IMR-90 (cell line): ENCODE data around the gene TRAF3IP1. TPM values are rescaled to one million over a fixed set of nuclear protein-coding genes. Genes with fewer than 3 reads are reported as not detected.

ENCODE experiments used
- ATAC-seq: fragments of 200-7000 bp; cut with Tn5 transposase; 2 replicates; pipeline ENCODE4 v1.9.1; 2020; ENCODE audit warnings: low read depth, mild to moderate bottlenecking, moderate library complexity
- BruUV-seq: library from RNA; stranded (reverse); fragments of 400-500 nt; replicated peaks from 2 replicates; lab custom pipeline; 2021; lab: Mats Ljungman, UMichigan
- CTCF ChIA-PET: fragments of 300-600 bp; formaldehyde crosslinking; extraction: SDS; loops from one replicate; lab custom pipeline; 2021; ENCODE audit warnings: antibody characterized with exemption; lab: Yijun Ruan, JAX
- POLR2A ChIA-PET: fragments of 300-600 bp; sonication (Branson Sonifier 250); formaldehyde crosslinking; loops from one replicate; lab custom pipeline; 2022; ENCODE audit warnings: antibody characterized with exemption; ENCODE audit not compliant: unreplicated experiment; lab: Charles Lee
- DNase-seq: peaks from one replicate; pipeline ENCODE4 v3.0.0; 2013
- H2AFZ ChIP-seq: replicated peaks from 2 replicates; pipeline ENCODE3; 2013; ENCODE audit warnings: low read length, mild to moderate bottlenecking; ENCODE audit not compliant: poor library complexity
- H2AK5ac ChIP-seq: 2 replicates; pipeline ENCODE4 v1.6.1; 2013; ENCODE audit warnings: low read depth, low read length, inconsistent platforms
- H2AK9ac ChIP-seq: replicated peaks from 2 replicates; pipeline ENCODE3; 2013; ENCODE audit warnings: mild to moderate bottlenecking, low read depth, low read length, moderate library complexity; ENCODE audit not compliant: poor library complexity
- H2BK120ac ChIP-seq: 2 replicates; pipeline ENCODE4 v1.6.1; 2013; ENCODE audit warnings: low read depth, low read length, inconsistent platforms
- H2BK15ac ChIP-seq: 3 replicates; pipeline ENCODE4 v1.6.1; 2013; ENCODE audit warnings: low read depth, low read length, inconsistent platforms
- H2BK20ac ChIP-seq: 2 replicates; pipeline ENCODE4 v1.6.1; 2013; ENCODE audit warnings: low read depth, mild to moderate bottlenecking, inconsistent platforms, low read length, moderate library complexity
- H2BK5ac ChIP-seq: 2 replicates; pipeline ENCODE4 v1.6.1; 2013; ENCODE audit warnings: mild to moderate bottlenecking, low read depth, low read length, inconsistent platforms; ENCODE audit not compliant: poor library complexity, severe bottlenecking
- H3K14ac ChIP-seq: replicated peaks from 2 replicates; pipeline ENCODE4 v1.6.1; 2013; ENCODE audit warnings: low read depth, low read length, inconsistent platforms
- H3K18ac ChIP-seq: 2 replicates; pipeline ENCODE4 v1.6.1; 2013; ENCODE audit warnings: low read depth, low read length, control low read depth
- H3K23ac ChIP-seq: 2 replicates; pipeline ENCODE4 v1.6.1; 2013; ENCODE audit warnings: low read depth, low read length, inconsistent platforms
- H3K27ac ChIP-seq: 2 replicates; pipeline ENCODE4 v1.5.1; 2013; ENCODE audit warnings: mild to moderate bottlenecking, control low read depth, low read length; ENCODE audit not compliant: insufficient read depth
- H3K27me3 ChIP-seq: 2 replicates; pipeline ENCODE4 v1.6.1; 2013; ENCODE audit warnings: low read length; ENCODE audit not compliant: control insufficient read depth, insufficient read depth
- H3K36me3 ChIP-seq: 2 replicates; pipeline ENCODE4 v1.6.1; 2013; ENCODE audit warnings: low read length, mixed read lengths; ENCODE audit not compliant: control insufficient read depth, insufficient read depth
- H3K4ac ChIP-seq: 2 replicates; pipeline ENCODE4 v1.6.1; 2013; ENCODE audit warnings: low read depth, low read length, inconsistent platforms
- H3K4me1 ChIP-seq: 2 replicates; pipeline ENCODE4 v1.6.1; 2013; ENCODE audit warnings: low read length, mixed read lengths; ENCODE audit not compliant: control insufficient read depth, insufficient read depth
- H3K4me2 ChIP-seq: 2 replicates; pipeline ENCODE4 v1.6.1; 2013; ENCODE audit warnings: low read depth, mild to moderate bottlenecking, control low read depth, low read length, moderate library complexity
- H3K4me3 ChIP-seq: 2 replicates; pipeline ENCODE4 v1.5.1; 2013; ENCODE audit warnings: low read depth, mild to moderate bottlenecking, control low read depth, low read length, moderate library complexity; ENCODE audit not compliant: insufficient read depth
- H3K56ac ChIP-seq: 2 replicates; pipeline ENCODE4 v1.6.1; 2013; ENCODE audit warnings: low read length, inconsistent platforms; ENCODE audit not compliant: insufficient read depth; ENCODE audit errors: extremely low read depth
- H3K79me1 ChIP-seq, 2 experiments: 2 replicates each; pipeline ENCODE4 v1.6.1; 2013; ENCODE audit warnings: low read length in 2 of 2, inconsistent platforms in 1 of 2, low read depth in 1 of 2
- H3K9ac ChIP-seq: 2 replicates; pipeline ENCODE4 v1.6.1; 2013; ENCODE audit warnings: low read depth, low read length, control low read depth
- H3K9me1 ChIP-seq: 2 replicates; pipeline ENCODE4 v1.6.1; 2013; ENCODE audit warnings: low read length, inconsistent platforms; ENCODE audit not compliant: insufficient read depth
- H3K9me3 ChIP-seq: 2 replicates; pipeline ENCODE4 v1.6.1; 2013; ENCODE audit warnings: low read length; ENCODE audit not compliant: control insufficient read depth, insufficient read depth
- H4K20me1 ChIP-seq: 2 replicates; pipeline ENCODE4 v1.6.1; 2013; ENCODE audit warnings: low read length, inconsistent platforms; ENCODE audit not compliant: insufficient read depth
- H4K5ac ChIP-seq: 2 replicates; pipeline ENCODE4 v1.6.1; 2013; ENCODE audit warnings: mild to moderate bottlenecking, low read depth, low read length, control low read depth
- H4K8ac ChIP-seq, 2 experiments: 2 replicates each; pipeline ENCODE4 v1.6.1; 2013; ENCODE audit warnings: low read depth in 2 of 2, low read length in 2 of 2, control low read depth in 1 of 2, inconsistent platforms in 1 of 2
- H4K91ac ChIP-seq: 2 replicates; pipeline ENCODE4 v1.6.1; 2013; ENCODE audit warnings: low read depth, low read length, inconsistent platforms; ENCODE audit not compliant: insufficient read depth
- CEBPB ChIP-seq: IDR thresholded peaks from 2 replicates; pipeline ENCODE4 v1.6.1; 2012; ENCODE audit warnings: low read depth, low read length, improper control_type of control experiment
- MXI1 ChIP-seq: IDR thresholded peaks from 2 replicates; pipeline ENCODE4 v1.6.1; 2012; ENCODE audit warnings: low read depth, mild to moderate bottlenecking, low read length, moderate library complexity, borderline replicate concordance
- NFE2L2 ChIP-seq: fragments of 150-350 bp; IDR thresholded peaks from 2 replicates; pipeline ENCODE4 v1.6.1; 2016; ENCODE audit warnings: low read depth, mild to moderate bottlenecking, low read length
- POLR2A ChIP-seq: IDR thresholded peaks from 2 replicates; pipeline ENCODE4 v1.6.1; 2012; ENCODE audit warnings: mild to moderate bottlenecking, low read depth, low read length
- WGBS, 2 experiments: methylation state at CpG; one replicate each; pipeline versions ENCODE4 v1.1.5 to v1.1.7; 2013; ENCODE audit warnings: missing lambda C conversion rate in 2 of 2; ENCODE audit not compliant: insufficient read length in 1 of 2; ENCODE audit errors: extremely low coverage in 2 of 2; 5-methylcytosine and 5-hydroxymethylcytosine counted together
- dilution Hi-C: fragments of 300-500 bp; cut with HindIII; formaldehyde crosslinking; loops from one replicate; pipeline ENCODE4 v1.14.3; 2018; ENCODE audit warnings: low sequenced_read_pairs; ENCODE audit not compliant: unreplicated experiment
- in situ Hi-C: fragments of 300-500 bp; cut with MboI; formaldehyde crosslinking; loops from 3 replicates; pipeline ENCODE4 v1.14.3; 2019; ENCODE audit warnings: low sequenced_read_pairs, inconsistent platforms, mixed read lengths
- intact Hi-C: fragments of 100-400 bp; cut with micrococcal nuclease; formaldehyde crosslinking; loops from 2 replicates; pipeline ENCODE4 v1.10.0; 2022
- polyA plus RNA-seq, 3 experiments: library from polyadenylated mRNA; depleted of rRNA; stranded (reverse); fragments of >200 nt; gene quantifications; 2 replicates each; pipeline ENCODE4 v1.2.3, GENCODE V29; 2012; ENCODE audit warnings: low replicate concordance in 1 of 3
- total RNA-seq: library from RNA; depleted of rRNA; stranded (reverse); fragments of >200 nt; gene quantifications from 2 replicates; pipeline ENCODE4 v1.2.3, GENCODE V29; 2012

Gene TRAF3IP1
- total and polyA plus RNA-seq, 2 of the 4 experiments (the other 2 are of a cell fraction), result 5.9 to 8.3 TPM

- no peaks in the 10 kb centered on the region for H3K36me3 ChIP-seq
- WGBS, 2 experiments, result 70% methylated on average over 4 of the region's 9 CpGs; no CpG with 5 or more reads in 1 of the 2 experiments
- no peak overlapping the region for H3K27ac ChIP-seq
- no peak overlapping the region for H2BK15ac ChIP-seq
- no peak overlapping the region for H4K8ac ChIP-seq
- H3K4me1 ChIP-seq, result no peaks in the 10 kb centered on the region
- no peak overlapping the region for H2AK5ac ChIP-seq
- ChIA-PET CTCF (no interaction called here), POLR2A (no interaction called here)
- DNase-seq (no peak), ATAC-seq (no peak)
- in situ Hi-C loops (no loop called here), intact Hi-C loops (no loop called here), dilution Hi-C loops (no loop called here)
- no peak overlapping the region for H2BK20ac ChIP-seq
- no peak overlapping the region for H3K4me2 ChIP-seq
- no peak overlapping the region for H2BK5ac ChIP-seq
- H3K9me1 ChIP-seq, result no peaks in the 10 kb centered on the region
- no peak overlapping the region for H2AK9ac ChIP-seq
- no peaks in the 10 kb centered on the region for H3K9me3 ChIP-seq
- no peak overlapping the region for H3K4ac ChIP-seq
- no peak overlapping the region for H3K9ac ChIP-seq
- TF ChIP-seq CEBPB (no peak), NFE2L2 (no peak), MXI1 (no peak), POLR2A (no peak)
- H3K27me3 ChIP-seq, result peaks cover 27% of the 10 kb centered on the region
- no peak overlapping the region for H2BK120ac ChIP-seq
- no peak overlapping the region for H4K91ac ChIP-seq
- no peak overlapping the region for H3K4me3 ChIP-seq
- H3K23ac ChIP-seq, result no peak overlapping the region
- no peak overlapping the region for H3K18ac ChIP-seq
- no TSS peak for BruUV-seq
- no peak overlapping the region for H2AFZ ChIP-seq
- no peaks in the 10 kb centered on the region for H3K79me1 ChIP-seq
- no peaks in the 10 kb centered on the region for H4K20me1 ChIP-seq
- no peak overlapping the region for H3K56ac ChIP-seq
- no peak overlapping the region for H4K5ac ChIP-seq
- H3K14ac ChIP-seq, result no peak overlapping the region
Observed at GRCh38 chr2:238302751-238303150, 17.6 kb upstream of the TRAF3IP1 start.
